B cell (primary cell): ENCODE results near the gene TMED9.

Source experiments
- CTCF ChIP-seq: fragments of 200-600 bp; IDR thresholded peaks from one replicate; pipeline ENCODE4 v1.8.0; 2022; ENCODE audit warnings: antibody characterized with exemption, mild to moderate bottlenecking
- EZH2 ChIP-seq: IDR thresholded peaks from 2 replicates; pipeline ENCODE4 v1.6.1; 2012; ENCODE audit warnings: borderline replicate concordance, low read depth, mild to moderate bottlenecking, moderate library complexity, low read length; ENCODE audit not compliant: insufficient read depth, poor library complexity, severe bottlenecking

- no peak for TF ChIP-seq CTCF
- TF ChIP-seq EZH2: no peak
Measured at GRCh38 chr5:177600508-177601018, 8.6 kb downstream of the TMED9 start.
